Measurements from ENCODE around the gene KMT2C.

- TF ChIP-seq CTCF (conservative IDR thresholded peaks at IDR 0.05), result no peak
- TF ChIP-seq EZH2 (IDR thresholded peaks at IDR 0.05; ENCODE audit: low read depth), result no peak
These were observed 232.7 kb downstream of the KMT2C start for GRCh38 chr7:152203095-152203494.
